H1 (cell line): ENCODE measurements around the gene PPP1CA. TPM values are rescaled to one million over a fixed set of nuclear protein-coding genes. Genes with fewer than 3 reads are reported as not detected.

Experiments used
- CTBP2 ChIP-seq: IDR thresholded peaks from 2 replicates; pipeline ENCODE4 v1.7.0; 2011; ENCODE audit warnings: borderline replicate concordance, mild to moderate bottlenecking, moderate library complexity, mixed read lengths, low read length; ENCODE audit not compliant: insufficient read depth, insufficient read length
- POLR2A ChIP-seq, 2 experiments: IDR thresholded peaks; 1 replicate in 1 of 2; 2 replicates in 1 of 2; pipeline ENCODE4 v1.6.1; 2011; ENCODE audit warnings: low read depth in 2 of 2, low read length in 2 of 2, mild to moderate bottlenecking in 2 of 2; ENCODE audit errors: control extremely low read depth in 1 of 2
- polyA plus RNA-seq, 7 experiments: library from polyadenylated mRNA; depleted of rRNA in 3 of 7; stranded (reverse) in 5 of 7; unstranded in 2 of 7; fragments of >200 nt in 5 of 7; fragments of 200-250 nt in 2 of 7; gene quantifications; 1 replicate in 5 of 7; 2 replicates in 1 of 7; 4 replicates in 1 of 7; pipeline versions ENCODE4 v1.2.1 to v1.2.3, GENCODE V29; 2011 to 2013; ENCODE audit warnings: missing spikeins in 2 of 7, mixed read lengths in 2 of 7
- total RNA-seq: library from RNA; stranded (reverse); fragmentation: NEBNext Ultra II Directional; extraction: Animal tissue kit (Norgen Biotek cat#: 25700); gene quantifications from 2 replicates; pipeline ENCODE4 v1.2.1, GENCODE V29; 2021

Gene PPP1CA
- total and polyA plus RNA-seq, 2 of the 8 experiments (the other 6 are each of a cell fraction or from before 2014, with no cell fraction given): 198 to 359 TPM

GRCh38 chr11:67364169-67364568, 37.5 kb downstream of the PPP1CA start (continued):
- no peak for TF ChIP-seq POLR2A (IDR thresholded peaks at IDR 0.05; ENCODE audit: control extremely low read depth in 1 of 2, low read depth in 2 of 2, low read length in 2 of 2)
- TF ChIP-seq CTBP2: no peak
